Body of pancreas (tissue), 4 donors: Measurements from ENCODE around the gene NEK1. TPM values are rescaled to one million over a fixed set of nuclear protein-coding genes. Genes with fewer than 3 reads are reported as not detected.

ENCODE experiments used
- ATAC-seq: fragments of 150-250 bp; one replicate; pipeline ENCODE4 v1.9.1; 2016
- DNase-seq, 4 donors: peaks; one replicate each; pipeline ENCODE4 v3.0.0-alpha.2; 2019
- H3K27ac ChIP-seq, 4 donors: fragments of 200-600 bp; sonication (generic); 1 replicate in 3 of 4; 2 replicates in 1 of 4; pipeline versions ENCODE4 v1.5.1 to v1.6.1; 2016 to 2019; ENCODE audit warnings: mild to moderate bottlenecking in 1 of 4, mixed read lengths in 1 of 4, moderate library complexity in 1 of 4
- H3K27me3 ChIP-seq, 2 donors: fragments of 200-600 bp; sonication (generic); one replicate each; pipeline ENCODE4 v1.6.0; 2016; ENCODE audit warnings: mild to moderate bottlenecking in 1 of 2
- H3K36me3 ChIP-seq, 2 donors: fragments of 200-600 bp; sonication (generic); replicated peaks in 1 of 2; 2 replicates each; pipeline ENCODE4 v1.5.1; 2016; ENCODE audit warnings: low read depth in 2 of 2; ENCODE audit not compliant: insufficient read depth in 1 of 2
- H3K4me1 ChIP-seq: fragments of 200-600 bp; sonication (generic); one replicate; pipeline ENCODE4 v1.6.0; 2016
- H3K4me3 ChIP-seq, 2 donors: fragments of 200-600 bp; sonication (generic); 1 replicate in 1 of 2; 2 replicates in 1 of 2; pipeline ENCODE4 v1.5.1; 2016 to 2019
- H3K9me3 ChIP-seq, 3 donors: fragments of 200-600 bp; sonication (generic); 1 replicate in 2 of 3; 2 replicates in 1 of 3; pipeline ENCODE4 v1.5.1; 2016
- CTCF ChIP-seq, 7 experiments: fragments of 450-650 bp in 4 of 7; fragments of 200-600 bp in 3 of 7; sonication (generic) in 3 of 7; IDR thresholded peaks; one replicate each; pipeline ENCODE4 v1.5.1; 2016 to 2019; ENCODE audit warnings: antibody characterized with exemption in 7 of 7
- POLR2A ChIP-seq, 3 donors: fragments of 450-650 bp; IDR thresholded peaks; one replicate each; pipeline ENCODE4 v1.6.1; 2016; ENCODE audit warnings: antibody characterized with exemption in 3 of 3, mild to moderate bottlenecking in 2 of 3
- WGBS, 2 donors: methylation state at CpG; one replicate each; pipeline ENCODE4 v1.1.5; 2017; 5-methylcytosine and 5-hydroxymethylcytosine counted together
- intact Hi-C: fragments of 100-400 bp; cut with DNase I; formaldehyde crosslinking; loops from one replicate; pipeline ENCODE4 v1.15.1; 2023
- total RNA-seq, 2 donors: library from RNA; depleted of rRNA; stranded (reverse); fragments of >200 nt; gene quantifications; one replicate each; pipeline ENCODE4 v1.1.0, GENCODE V29; 2016

NEK1 gene
- total RNA-seq, 2 donors from 2014 or later, result 6.3 to 12.2 TPM

- Histone ChIP-seq H3K27me3 (no peaks in the 10 kb centered on the region), H3K36me3 (no peaks in the 10 kb centered on the region), H3K27ac (no peak overlapping the region), H3K9me3 (peaks cover 0 to 8% (median 0%) of the 10 kb centered on the region in 3 donors), H3K4me1 (no peaks in the 10 kb centered on the region), H3K4me3 (no peak overlapping the region)
- no peak for DNase-seq
- no peak for ATAC-seq
- intact Hi-C loops, result no loop called here
- 66 to 70% methylated on average over 2 of the region's 2 CpGs for WGBS, 2 donors
- TF ChIP-seq POLR2A (IDR thresholded peaks at IDR 0.05) (no peak), CTCF (IDR thresholded peaks at IDR 0.05) (no peak)
These were observed 119.2 kb downstream of the NEK1 start for GRCh38 chr4:169493164-169493524.

GRCh38 chr4:169492436-169493163 is 119.8 kb downstream of the NEK1 start:
- intact Hi-C loops, result no loop called here
- peaks cover 0 to 8% (median 0%) of the 10 kb centered on the region in 3 donors for H3K9me3 ChIP-seq
- peak in 1 of 4 donors; percentile 9 for DNase-seq

GRCh38 chr4:169491211-169491610 is 121.2 kb downstream of the NEK1 start:
- intact Hi-C loops, result no loop called here
- Histone ChIP-seq H3K4me1 (no peaks in the 10 kb centered on the region), H3K4me3 (no peak overlapping the region), H3K27me3 (no peaks in the 10 kb centered on the region), H3K9me3 (peaks cover 0 to 8% (median 0%) of the 10 kb centered on the region in 3 donors), H3K36me3 (no peaks in the 10 kb centered on the region), H3K27ac (no peak overlapping the region)
- ATAC-seq, result no peak
- DNase-seq, result no peak
- 100% methylated on average over 1 of the region's 1 CpG for WGBS, 2 donors
- TF ChIP-seq CTCF (IDR thresholded peaks at IDR 0.05) (no peak), POLR2A (IDR thresholded peaks at IDR 0.05) (no peak)

More at GRCh38 chr4:169492436-169493163, 119.8 kb downstream of the NEK1 start:
- 68 to 73% methylated on average over 10 of the region's 10 CpGs for WGBS, 2 donors
- TF ChIP-seq CTCF (IDR thresholded peaks at IDR 0.05) (peak in 6 of 7 experiments; percentile 33 to 49 (median 40)), POLR2A (IDR thresholded peaks at IDR 0.05) (no peak)
- Histone ChIP-seq H3K4me1 (no peaks in the 10 kb centered on the region), H3K4me3 (no peak overlapping the region), H3K36me3 (no peaks in the 10 kb centered on the region), H3K27me3 (no peaks in the 10 kb centered on the region), H3K27ac (no peak overlapping the region)
- ATAC-seq, result no peak

- no peak for DNase-seq
- no peaks in the 10 kb centered on the region for H3K27me3 ChIP-seq
- H3K4me3 ChIP-seq, result no peak overlapping the region
- no peak overlapping the region for H3K27ac ChIP-seq
- peaks cover 0 to 8% (median 0%) of the 10 kb centered on the region in 3 donors for H3K9me3 ChIP-seq
- ATAC-seq, result no peak
- no peaks in the 10 kb centered on the region for H3K36me3 ChIP-seq
- no peaks in the 10 kb centered on the region for H3K4me1 ChIP-seq
- TF ChIP-seq POLR2A (IDR thresholded peaks at IDR 0.05) (no peak), CTCF (IDR thresholded peaks at IDR 0.05) (no peak)
- intact Hi-C loops, result loop anchor here (5.0 kb wide), 1 partner anchor 562 kb away; no protein-coding TSS in a partner anchor
These were observed 123.1 kb downstream of the NEK1 start for GRCh38 chr4:169489306-169489705.
